NCI-H2107 treated with DMSO at 0.1 percent for 48 hours (cell line): ENCODE results near the gene MIER2.
"Not testable (repeated sequence)": the region's sequence is repeated elsewhere in the genome, so short reads cannot be mapped to it uniquely, and the experiment has no call there.

Experiments used
- DNase-seq: peaks from one replicate; lab custom pipeline; 2025; ENCODE audit not compliant: unreplicated experiment; lab: John Stamatoyannopoulos, UW

MIER2 gene

GRCh38 chr19:291006-291521 lies 53.5 kb downstream of the MIER2 start, which contains the start of gene PLPP2:
PLPP2 (minus strand) TSS chr19:291403; CDS start chr19:291336, 67 bp downstream.
- no peak for DNase-seq

GRCh38 chr19:290372-291005 lies 54.1 kb downstream of the MIER2 start:
- peak; percentile 77 for DNase-seq

- peak; percentile 77 for DNase-seq
Measured at GRCh38 chr19:289651-290371, 54.8 kb downstream of the MIER2 start.

- no peak for DNase-seq
Measured at GRCh38 chr19:288911-289310, 55.7 kb downstream of the MIER2 start.

GRCh38 chr19:287381-287871 lies 57.2 kb downstream of the MIER2 start:
- DNase-seq = no peak

- no peak for DNase-seq
Measured at GRCh38 chr19:283395-283794, 61.2 kb downstream of the MIER2 start.

- DNase-seq = no peak
Measured at GRCh38 chr19:282501-282900, 62.1 kb downstream of the MIER2 start.

- DNase-seq = no peak
Measured at GRCh38 chr19:281992-282391, 62.6 kb downstream of the MIER2 start.

- no peak for DNase-seq
Measured at GRCh38 chr19:281156-281853, 63.3 kb downstream of the MIER2 start.

- DNase-seq = peak; percentile 70
Measured at GRCh38 chr19:280541-281009, 64.0 kb downstream of the MIER2 start.

GRCh38 chr19:279656-280055 lies 64.9 kb downstream of the MIER2 start:
- no peak for DNase-seq

GRCh38 chr19:279231-279630 lies 65.4 kb downstream of the MIER2 start:
- DNase-seq = no peak

- DNase-seq = no peak
Measured at GRCh38 chr19:277581-278165, 66.9 kb downstream of the MIER2 start.

GRCh38 chr19:277131-277530 lies 67.5 kb downstream of the MIER2 start:
- DNase-seq = no peak

- no peak for DNase-seq
Measured at GRCh38 chr19:275958-276646, 68.5 kb downstream of the MIER2 start.

GRCh38 chr19:275000-275399 lies 69.6 kb downstream of the MIER2 start:
- DNase-seq = no peak

- no peak for DNase-seq
Measured at GRCh38 chr19:273393-273792, 71.2 kb downstream of the MIER2 start.

GRCh38 chr19:271856-272255 lies 72.7 kb downstream of the MIER2 start:
- no peak for DNase-seq

- not testable (repeated sequence) for DNase-seq
Measured at GRCh38 chr19:270766-271318, 73.8 kb downstream of the MIER2 start.

GRCh38 chr19:269241-269640 lies 75.4 kb downstream of the MIER2 start:
- DNase-seq = no peak
